H1 (cell line): ENCODE results near the gene OPA3. TPM values are rescaled to one million over a fixed set of nuclear protein-coding genes. Genes with fewer than 3 reads are reported as not detected.

Experiments
- CTCF ChIA-PET: fragments of 300-600 bp; sonication (Branson Sonifier 250); formaldehyde crosslinking; loops from one replicate; lab custom pipeline; 2021; ENCODE audit not compliant: partially characterized antibody; lab: Charles Lee
- POLR2A ChIA-PET: fragments of 300-600 bp; sonication (Branson Sonifier 250); formaldehyde crosslinking; loops from one replicate; lab custom pipeline; 2021; ENCODE audit warnings: inconsistent platforms; ENCODE audit not compliant: partially characterized antibody; lab: Charles Lee
- DNase-seq, 2 experiments: peaks; one replicate each; pipeline versions ENCODE4 v3.0.0 to v3.0.0-alpha.2; 2010 to 2022; ENCODE audit warnings: low spot score in 2 of 2, low read depth in 1 of 2, mixed read lengths in 1 of 2
- FAIRE-seq: peaks from 2 replicates; lab custom pipeline; 2011; peaks lifted over from hg19 to GRCh38; lab: Jason Lieb, UNC
- H2AFZ ChIP-seq: 2 replicates; pipeline ENCODE4 v1.8.1; 2012; ENCODE audit warnings: low read length, inconsistent platforms
- H2AK5ac ChIP-seq: 2 replicates; pipeline ENCODE4 v1.6.1; 2013; ENCODE audit warnings: low read depth, low read length
- H2BK120ac ChIP-seq: replicated peaks from 2 replicates; pipeline ENCODE3; 2013; ENCODE audit warnings: low read depth, low read length, inconsistent platforms
- H2BK12ac ChIP-seq: 2 replicates; pipeline ENCODE4 v1.6.1; 2013; ENCODE audit warnings: low read depth, low read length
- H2BK15ac ChIP-seq: 2 replicates; pipeline ENCODE4 v1.6.1; 2013; ENCODE audit warnings: low read length
- H2BK20ac ChIP-seq: 2 replicates; pipeline ENCODE4 v1.6.1; 2013; ENCODE audit warnings: low read length
- H2BK5ac ChIP-seq: 2 replicates; pipeline ENCODE4 v1.6.1; 2013; ENCODE audit warnings: low read depth, low read length
- H3K14ac ChIP-seq: 2 replicates; pipeline ENCODE4 v1.6.1; 2013; ENCODE audit warnings: inconsistent platforms; ENCODE audit not compliant: insufficient read length
- H3K18ac ChIP-seq: 2 replicates; pipeline ENCODE4 v1.6.1; 2013; ENCODE audit warnings: low read length; ENCODE audit errors: extremely low read depth
- H3K23ac ChIP-seq: 2 replicates; pipeline ENCODE4 v1.6.1; 2013; ENCODE audit warnings: inconsistent platforms; ENCODE audit not compliant: insufficient read length
- H3K23me2 ChIP-seq: 2 replicates; pipeline ENCODE4 v1.6.1; 2013; ENCODE audit warnings: low read depth, low read length
- H3K27ac ChIP-seq: 2 replicates; pipeline ENCODE4 v1.6.1; 2011; ENCODE audit warnings: low read depth, low read length, inconsistent platforms
- H3K27me3 ChIP-seq, 4 experiments: replicated peaks in 1 of 4; 1 replicate in 1 of 4; 2 replicates in 3 of 4; pipeline versions ENCODE4 v1.6.1 to v1.8.1; 2011 to 2013; ENCODE audit warnings: low read length in 3 of 4, mild to moderate bottlenecking in 3 of 4, inconsistent platforms in 2 of 4, mixed read lengths in 2 of 4, moderate library complexity in 1 of 4; ENCODE audit not compliant: control insufficient read depth in 3 of 4, insufficient read depth in 3 of 4; ENCODE audit errors: extremely low read depth in 1 of 4
- H3K36me3 ChIP-seq, 4 experiments: 2 replicates each; pipeline versions ENCODE4 v1.6.1 to v1.8.1; 2011 to 2013; ENCODE audit warnings: mild to moderate bottlenecking in 4 of 4, low read length in 3 of 4, moderate library complexity in 2 of 4, control low read depth in 1 of 4, inconsistent platforms in 1 of 4; ENCODE audit not compliant: insufficient read depth in 4 of 4, control insufficient read depth in 2 of 4
- H3K4ac ChIP-seq: replicated peaks from 2 replicates; pipeline ENCODE3; 2013; ENCODE audit warnings: low read length, low read depth, mixed read lengths, inconsistent platforms; ENCODE audit not compliant: insufficient read length
- H3K4me1 ChIP-seq, 4 experiments: replicated peaks in 1 of 4; 1 replicate in 1 of 4; 2 replicates in 3 of 4; pipeline versions ENCODE4 v1.6.1 to v1.8.1; 2011 to 2013; ENCODE audit warnings: low read length in 3 of 4, inconsistent platforms in 2 of 4, mixed read lengths in 1 of 4; ENCODE audit not compliant: insufficient read depth in 4 of 4, control insufficient read depth in 3 of 4
- H3K4me2 ChIP-seq, 2 experiments: 2 replicates each; pipeline versions ENCODE4 v1.6.1 to v1.8.1; 2011 to 2013; ENCODE audit warnings: low read depth in 2 of 2, low read length in 2 of 2, control low read depth in 1 of 2, inconsistent platforms in 1 of 2, mild to moderate bottlenecking in 1 of 2; ENCODE audit not compliant: insufficient read depth in 1 of 2
- H3K4me3 ChIP-seq, 4 experiments: fragments of 200-600, 300-600 bp in 1 of 4; sonication (generic), shearing (Covaris generic), sonication (Bioruptor Twin) in 1 of 4; 2 replicates each; pipeline versions ENCODE4 v1.5.1 to v1.8.1; 2011 to 2016; ENCODE audit warnings: low read length in 4 of 4, low read depth in 3 of 4, control low read depth in 2 of 4, inconsistent platforms in 2 of 4, mild to moderate bottlenecking in 2 of 4, mixed read lengths in 1 of 4, moderate library complexity in 1 of 4; ENCODE audit not compliant: insufficient read depth in 2 of 4; ENCODE audit errors: extremely low read depth in 1 of 4
- H3K56ac ChIP-seq: replicated peaks from 2 replicates; pipeline ENCODE3; 2013; ENCODE audit warnings: low read depth, mild to moderate bottlenecking, mixed read lengths, low read length, inconsistent platforms; ENCODE audit not compliant: insufficient read length
- H3K79me1 ChIP-seq: 2 replicates; pipeline ENCODE4 v1.6.1; 2013; ENCODE audit warnings: low read depth, low read length, control low read depth
- H3K79me2 ChIP-seq, 2 experiments: 2 replicates each; pipeline versions ENCODE4 v1.6.1 to v1.8.1; 2012 to 2013; ENCODE audit warnings: low read length in 2 of 2, mild to moderate bottlenecking in 2 of 2, inconsistent platforms in 1 of 2; ENCODE audit not compliant: insufficient read depth in 2 of 2, control insufficient read depth in 1 of 2
- H3K9ac ChIP-seq, 4 experiments: replicated peaks in 1 of 4; 1 replicate in 1 of 4; 2 replicates in 3 of 4; pipeline versions ENCODE4 v1.6.1 to v1.8.1; 2011 to 2013; ENCODE audit warnings: low read depth in 3 of 4, low read length in 3 of 4, control low read depth in 2 of 4, mild to moderate bottlenecking in 2 of 4, moderate library complexity in 2 of 4, inconsistent platforms in 1 of 4; ENCODE audit errors: extremely low read depth in 1 of 4
- H3K9me3 ChIP-seq, 2 experiments: 2 replicates each; pipeline versions ENCODE4 v1.6.1 to v1.8.1; 2012 to 2013; ENCODE audit warnings: mild to moderate bottlenecking in 2 of 2, moderate library complexity in 2 of 2, control low read depth in 1 of 2, inconsistent platforms in 1 of 2, low read depth in 1 of 2, low read length in 1 of 2, mixed read lengths in 1 of 2; ENCODE audit not compliant: insufficient read depth in 2 of 2
- H4K20me1 ChIP-seq, 2 experiments: replicated peaks in 1 of 2; 2 replicates each; pipeline versions ENCODE3 to v1.8.1; 2011 to 2013; ENCODE audit warnings: inconsistent platforms in 2 of 2, low read length in 2 of 2, mild to moderate bottlenecking in 1 of 2; ENCODE audit not compliant: insufficient read depth in 2 of 2, control insufficient read depth in 1 of 2
- H4K5ac ChIP-seq: 2 replicates; pipeline ENCODE4 v1.6.1; 2013; ENCODE audit warnings: low read length, low read depth, mixed read lengths, inconsistent platforms; ENCODE audit not compliant: insufficient read length
- H4K8ac ChIP-seq: 2 replicates; pipeline ENCODE4 v1.8.0; 2013; ENCODE audit warnings: mild to moderate bottlenecking, moderate library complexity, low read length, inconsistent platforms; ENCODE audit not compliant: insufficient read depth; ENCODE audit errors: extremely low read depth
- H4K91ac ChIP-seq: replicated peaks from 2 replicates; pipeline ENCODE3; 2013; ENCODE audit warnings: low read length, mixed read lengths, inconsistent platforms; ENCODE audit not compliant: insufficient read length
- BACH1 ChIP-seq: IDR thresholded peaks from 2 replicates; pipeline ENCODE4 v1.6.1; 2012; ENCODE audit warnings: low read length, improper control_type of control experiment
- CEBPB ChIP-seq: IDR thresholded peaks from 2 replicates; pipeline ENCODE4 v1.6.1; 2012; ENCODE audit warnings: low read depth, low read length
- FOSL1 ChIP-seq: IDR thresholded peaks from 2 replicates; pipeline ENCODE4 v1.6.1; 2011; ENCODE audit warnings: mild to moderate bottlenecking, low read depth, low read length, moderate library complexity; ENCODE audit not compliant: insufficient read depth
- JUN ChIP-seq: IDR thresholded peaks from 2 replicates; pipeline ENCODE4 v1.6.1; 2011; ENCODE audit warnings: low read depth, mild to moderate bottlenecking, improper control_type of control experiment, low read length
- JUND ChIP-seq: IDR thresholded peaks from 2 replicates; pipeline ENCODE4 v1.6.1; 2011; ENCODE audit warnings: mild to moderate bottlenecking, improper control_type of control experiment, low read length
- NRF1 ChIP-seq: IDR thresholded peaks from 2 replicates; pipeline ENCODE4 v1.6.1; 2011; ENCODE audit warnings: mild to moderate bottlenecking, low read depth, low read length, improper control_type of control experiment
- SUZ12 ChIP-seq: fragments of 200-600 bp; sonication (generic); IDR thresholded peaks from 2 replicates; pipeline ENCODE4 v1.6.1; 2012; ENCODE audit warnings: mild to moderate bottlenecking, inconsistent platforms, low read length, moderate library complexity, mixed read lengths
- USF2 ChIP-seq: IDR thresholded peaks from 2 replicates; pipeline ENCODE4 v1.6.1; 2011; ENCODE audit warnings: low read length, improper control_type of control experiment
- WGBS, 2 experiments: shearing (Covaris generic) in 1 of 2; methylation state at CpG; one replicate each; pipeline versions ENCODE4 v1.1.6 to v1.1.7; 2013 to 2015; ENCODE audit warnings: low lambda C conversion rate in 2 of 2, mixed read lengths in 2 of 2, inconsistent platforms in 1 of 2, low coverage in 1 of 2, missing lambda C conversion rate in 1 of 2; ENCODE audit not compliant: insufficient replicate concordance in 2 of 2, insufficient coverage in 1 of 2, insufficient read length in 1 of 2; ENCODE audit errors: extremely low coverage in 1 of 2, missing lambda C conversion rate in 1 of 2; 5-methylcytosine and 5-hydroxymethylcytosine counted together
- polyA plus RNA-seq, 7 experiments: library from polyadenylated mRNA; depleted of rRNA in 3 of 7; stranded (reverse) in 5 of 7; unstranded in 2 of 7; fragments of >200 nt in 5 of 7; fragments of 200-250 nt in 2 of 7; gene quantifications; 1 replicate in 5 of 7; 2 replicates in 1 of 7; 4 replicates in 1 of 7; pipeline versions ENCODE4 v1.2.1 to v1.2.3, GENCODE V29; 2011 to 2013; ENCODE audit warnings: missing spikeins in 2 of 7, mixed read lengths in 2 of 7
- total RNA-seq: library from RNA; stranded (reverse); fragmentation: NEBNext Ultra II Directional; extraction: Animal tissue kit (Norgen Biotek cat#: 25700); gene quantifications from 2 replicates; pipeline ENCODE4 v1.2.1, GENCODE V29; 2021

The OPA3 gene
- total and polyA plus RNA-seq, 2 of the 8 experiments (the other 6 are each of a cell fraction or from before 2014, with no cell fraction given): 12.5 to 14.5 TPM

GRCh38 chr19:45592366-45592765 lies 7.8 kb upstream of the OPA3 start:
- Histone ChIP-seq H2BK5ac (no peak overlapping the region), H3K79me2 (no peaks in the 10 kb centered on the region), H3K9me3 (peaks cover 0 to 4% of the 10 kb centered on the region in 2 experiments; a peak in 1 of 4 replicates), H3K4me3 (no peak overlapping the region), H4K5ac (no peak overlapping the region), H2BK20ac (no peak overlapping the region), H3K23me2 (no peaks in the 10 kb centered on the region), H4K8ac (no peak overlapping the region), H3K4ac (no peak overlapping the region), H2BK15ac (peak overlapping the region; percentile 72; the same call in 1 of the 2 replicates), H3K79me1 (no peaks in the 10 kb centered on the region), H3K9ac (no peak overlapping the region), H3K56ac (no peak overlapping the region), H3K18ac (no peak overlapping the region; the same call in 1 of the 2 replicates), H3K14ac (no peak overlapping the region), H4K91ac (no peak overlapping the region), H2AK5ac (peak overlapping the region; percentile 93; the same call in 1 of the 2 replicates), H4K20me1 (no peaks in the 10 kb centered on the region), H2BK12ac (no peak overlapping the region), H3K27me3 (peaks cover 0 to 23% (median 16%) of the 10 kb centered on the region in 4 experiments; a peak in 6 of 7 replicates), H3K27ac (no peak overlapping the region), H3K4me2 (no peak overlapping the region), H2BK120ac (no peak overlapping the region), H3K36me3 (no peaks in the 10 kb centered on the region), H2AFZ (no peak overlapping the region), H3K23ac (no peak overlapping the region), H3K4me1 (peaks cover 0 to 4% (median 2%) of the 10 kb centered on the region in 4 experiments; a peak in 3 of 7 replicates)
- ChIA-PET POLR2A (no interaction called here), CTCF (interaction anchor here (2.4 to 2.5 kb wide), 2 partner anchors 15 to 50 kb away, joined by 17 to 44 read pairs; no protein-coding TSS in a partner anchor)
- WGBS, 2 experiments: 78% methylated on average over 4 of the region's 4 CpGs; no CpG with 5 or more reads in 1 of the 2 experiments
- DNase-seq: no peak
- FAIRE-seq: no peak
- TF ChIP-seq JUN (no peak), CEBPB (no peak), SUZ12 (no peak), FOSL1 (no peak), NRF1 (no peak), USF2 (no peak), BACH1 (no peak), JUND (no peak)
